KOPT-K1 (cell line): Measurements from ENCODE around the gene CNOT6L.
"Not testable (repeated sequence)": the region's sequence is repeated elsewhere in the genome, so short reads cannot be mapped to it uniquely, and the experiment has no call there.

Source experiments
- H3K27ac ChIP-seq: fragments of 200-600 bp; sonication (generic); 2 replicates; pipeline ENCODE4 v1.5.1; 2016; ENCODE audit warnings: antibody characterized with exemption, mild to moderate bottlenecking, low read depth, low read length; ENCODE audit not compliant: poor library complexity, severe bottlenecking
- H3K36me3 ChIP-seq: fragments of 200-600 bp; sonication (generic); 2 replicates; pipeline ENCODE4 v1.5.1; 2017; ENCODE audit warnings: antibody characterized with exemption, mild to moderate bottlenecking, low read length, moderate library complexity; ENCODE audit not compliant: insufficient read depth
- H3K9me3 ChIP-seq: fragments of 200-600 bp; sonication (generic); 2 replicates; pipeline ENCODE4 v1.5.1; 2017; ENCODE audit warnings: antibody characterized with exemption, low read length, mild to moderate bottlenecking; ENCODE audit not compliant: insufficient read depth, poor library complexity, severe bottlenecking

CNOT6L gene

GRCh38 chr4:77721073-77721472 is 98.1 kb downstream of the CNOT6L start:
- Histone ChIP-seq H3K9me3 (no peaks in the 10 kb centered on the region), H3K36me3 (peaks cover 73% of the 10 kb centered on the region), H3K27ac (no peak overlapping the region)

GRCh38 chr4:77718500-77718899 is 100.7 kb downstream of the CNOT6L start:
- H3K27ac ChIP-seq: not testable (repeated sequence)
- H3K36me3 ChIP-seq: peaks cover 57% of the 10 kb centered on the region

GRCh38 chr4:77715414-77716290 is 103.5 kb downstream of the CNOT6L start:
- no peaks in the 10 kb centered on the region for H3K9me3 ChIP-seq
- H3K36me3 ChIP-seq: peaks cover 49% of the 10 kb centered on the region
- H3K27ac ChIP-seq: no peak overlapping the region

More at GRCh38 chr4:77718500-77718899, 100.7 kb downstream of the CNOT6L start:
- H3K9me3 ChIP-seq: not testable (repeated sequence)

GRCh38 chr4:77714514-77714913 is 104.7 kb downstream of the CNOT6L start:
- Histone ChIP-seq H3K27ac (no peak overlapping the region), H3K9me3 (no peaks in the 10 kb centered on the region), H3K36me3 (peaks cover 37% of the 10 kb centered on the region)

- Histone ChIP-seq H3K27ac (no peak overlapping the region), H3K36me3 (peaks cover 34% of the 10 kb centered on the region), H3K9me3 (no peaks in the 10 kb centered on the region)
These were observed 105.3 kb downstream of the CNOT6L start for GRCh38 chr4:77713884-77714283.

- Histone ChIP-seq H3K36me3 (peaks cover 32% of the 10 kb centered on the region), H3K27ac (no peak overlapping the region), H3K9me3 (no peaks in the 10 kb centered on the region)
These were observed 106.5 kb downstream of the CNOT6L start for GRCh38 chr4:77712675-77713074.

GRCh38 chr4:77711469-77711868 is 107.7 kb downstream of the CNOT6L start:
- Histone ChIP-seq H3K36me3 (peaks cover 25% of the 10 kb centered on the region), H3K9me3 (no peaks in the 10 kb centered on the region), H3K27ac (no peak overlapping the region)

- Histone ChIP-seq H3K27ac (no peak overlapping the region), H3K9me3 (no peaks in the 10 kb centered on the region), H3K36me3 (peaks cover 25% of the 10 kb centered on the region)
These were observed 108.5 kb downstream of the CNOT6L start for GRCh38 chr4:77710684-77711083.

- peaks cover 25% of the 10 kb centered on the region; the same call in 1 of the 2 replicates for H3K36me3 ChIP-seq
- no peak overlapping the region for H3K27ac ChIP-seq
- H3K9me3 ChIP-seq: no peaks in the 10 kb centered on the region
These were observed 109.1 kb downstream of the CNOT6L start for GRCh38 chr4:77710059-77710458.

GRCh38 chr4:77706717-77707116 is 112.5 kb downstream of the CNOT6L start:
- Histone ChIP-seq H3K36me3 (no peaks in the 10 kb centered on the region), H3K9me3 (no peaks in the 10 kb centered on the region), H3K27ac (no peak overlapping the region)

- H3K36me3 ChIP-seq: no peaks in the 10 kb centered on the region
- H3K27ac ChIP-seq: no peak overlapping the region
- no peaks in the 10 kb centered on the region for H3K9me3 ChIP-seq
These were observed 115.5 kb downstream of the CNOT6L start for GRCh38 chr4:77703666-77704065.

- H3K27ac ChIP-seq: no peak overlapping the region
These were observed 118.0 kb downstream of the CNOT6L start for GRCh38 chr4:77701121-77701520.

GRCh38 chr4:77699731-77700210 is 119.4 kb downstream of the CNOT6L start:
- no peak overlapping the region for H3K27ac ChIP-seq
- no peaks in the 10 kb centered on the region for H3K9me3 ChIP-seq
- no peaks in the 10 kb centered on the region for H3K36me3 ChIP-seq

More at GRCh38 chr4:77701121-77701520, 118.0 kb downstream of the CNOT6L start:
- Histone ChIP-seq H3K36me3 (no peaks in the 10 kb centered on the region), H3K9me3 (no peaks in the 10 kb centered on the region)

- no peaks in the 10 kb centered on the region for H3K36me3 ChIP-seq
- H3K9me3 ChIP-seq: no peaks in the 10 kb centered on the region
- H3K27ac ChIP-seq: no peak overlapping the region
These were observed 121.1 kb downstream of the CNOT6L start for GRCh38 chr4:77697860-77698590.

GRCh38 chr4:77695774-77696173 is 123.4 kb downstream of the CNOT6L start:
- Histone ChIP-seq H3K27ac (no peak overlapping the region), H3K9me3 (no peaks in the 10 kb centered on the region), H3K36me3 (no peaks in the 10 kb centered on the region)
